C4-2B (cell line): ENCODE measurements around the gene PRKCE.

Experiments used
- H3K27ac ChIP-seq: fragments of 450-650 bp; 2 replicates; pipeline ENCODE4 v1.5.1; 2017
- ZFX ChIP-seq: fragments of 450-650 bp; IDR thresholded peaks from 2 replicates; pipeline ENCODE4 v1.6.1; 2017
- TF ChIP-seq, protein P1 (sequence below): fragments of 450-650 bp; conservative IDR thresholded peaks from 2 replicates; pipeline ENCODE4 v1.5.1; 2017; ENCODE audit warnings: mild to moderate bottlenecking

The PRKCE gene

DNA sequence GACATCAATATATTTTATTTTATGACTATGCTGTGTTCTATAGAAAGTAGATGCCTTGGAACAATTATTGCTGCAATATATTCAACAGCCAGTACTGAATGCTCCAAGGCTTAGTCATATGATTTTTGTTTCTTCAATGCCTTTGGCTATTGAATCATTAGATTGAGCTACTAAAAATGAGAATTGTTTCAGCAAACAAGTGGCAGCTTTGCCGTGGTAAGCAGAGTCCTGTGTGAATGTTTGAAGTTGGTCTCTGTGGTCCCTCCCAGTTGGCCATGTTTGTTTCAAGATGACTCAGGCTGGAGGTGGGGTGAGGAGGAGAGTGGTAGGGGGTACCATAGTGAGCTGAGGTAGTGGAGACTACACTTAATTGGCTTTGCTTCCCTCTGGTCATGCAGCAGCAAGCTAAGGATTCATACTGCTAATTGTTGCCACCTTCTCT is 447.2 kb downstream of the PRKCE start:
- H3K27ac ChIP-seq: no peak overlapping the region
- TF ChIP-seq, protein P1, sequence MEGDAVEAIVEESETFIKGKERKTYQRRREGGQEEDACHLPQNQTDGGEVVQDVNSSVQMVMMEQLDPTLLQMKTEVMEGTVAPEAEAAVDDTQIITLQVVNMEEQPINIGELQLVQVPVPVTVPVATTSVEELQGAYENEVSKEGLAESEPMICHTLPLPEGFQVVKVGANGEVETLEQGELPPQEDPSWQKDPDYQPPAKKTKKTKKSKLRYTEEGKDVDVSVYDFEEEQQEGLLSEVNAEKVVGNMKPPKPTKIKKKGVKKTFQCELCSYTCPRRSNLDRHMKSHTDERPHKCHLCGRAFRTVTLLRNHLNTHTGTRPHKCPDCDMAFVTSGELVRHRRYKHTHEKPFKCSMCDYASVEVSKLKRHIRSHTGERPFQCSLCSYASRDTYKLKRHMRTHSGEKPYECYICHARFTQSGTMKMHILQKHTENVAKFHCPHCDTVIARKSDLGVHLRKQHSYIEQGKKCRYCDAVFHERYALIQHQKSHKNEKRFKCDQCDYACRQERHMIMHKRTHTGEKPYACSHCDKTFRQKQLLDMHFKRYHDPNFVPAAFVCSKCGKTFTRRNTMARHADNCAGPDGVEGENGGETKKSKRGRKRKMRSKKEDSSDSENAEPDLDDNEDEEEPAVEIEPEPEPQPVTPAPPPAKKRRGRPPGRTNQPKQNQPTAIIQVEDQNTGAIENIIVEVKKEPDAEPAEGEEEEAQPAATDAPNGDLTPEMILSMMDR: no peak
- no peak for TF ChIP-seq ZFX

DNA sequence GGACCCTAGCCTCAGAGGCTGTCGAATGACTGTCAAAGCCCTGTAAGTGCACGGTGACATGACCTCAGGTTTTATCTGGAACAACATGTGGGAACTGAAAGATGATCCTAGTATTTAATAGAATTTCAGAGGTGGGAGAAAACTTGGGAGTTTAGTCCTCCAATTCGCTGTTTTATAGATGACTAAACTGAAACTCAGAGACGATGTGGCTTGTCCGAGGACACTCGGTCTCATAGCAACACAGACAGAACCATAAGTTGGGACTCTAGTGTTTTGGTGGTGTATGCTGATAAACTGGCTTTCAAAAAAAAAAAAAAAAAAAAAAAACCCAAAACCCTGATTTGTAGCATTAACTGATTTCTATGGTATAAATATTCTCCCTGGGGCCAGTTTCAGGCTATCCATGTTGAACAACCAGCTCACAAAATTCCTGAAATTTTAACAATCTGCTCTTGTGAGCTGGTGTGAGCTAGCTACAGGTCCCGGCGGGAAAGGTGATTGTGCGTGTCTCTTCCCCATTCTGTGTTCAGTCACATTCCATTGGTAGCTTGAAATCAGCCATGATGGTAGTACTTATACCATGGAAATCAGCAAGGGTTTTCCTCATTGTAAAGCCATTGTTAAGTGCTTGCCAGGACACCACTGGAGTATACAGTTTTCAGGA is 450.2 kb downstream of the PRKCE start:
- TF ChIP-seq ZFX: no peak
- TF ChIP-seq, protein P1: no peak
- H3K27ac ChIP-seq: no peak overlapping the region

GRCh38 chr2:46106690-46107089 is 455.2 kb downstream of the PRKCE start:
- TF ChIP-seq ZFX: no peak
- TF ChIP-seq, protein P1: no peak
- H3K27ac ChIP-seq: no peak overlapping the region

GRCh38 chr2:46114996-46115395 is 463.5 kb downstream of the PRKCE start:
- no peak overlapping the region for H3K27ac ChIP-seq
- TF ChIP-seq, protein P1: no peak
- TF ChIP-seq ZFX: no peak

DNA sequence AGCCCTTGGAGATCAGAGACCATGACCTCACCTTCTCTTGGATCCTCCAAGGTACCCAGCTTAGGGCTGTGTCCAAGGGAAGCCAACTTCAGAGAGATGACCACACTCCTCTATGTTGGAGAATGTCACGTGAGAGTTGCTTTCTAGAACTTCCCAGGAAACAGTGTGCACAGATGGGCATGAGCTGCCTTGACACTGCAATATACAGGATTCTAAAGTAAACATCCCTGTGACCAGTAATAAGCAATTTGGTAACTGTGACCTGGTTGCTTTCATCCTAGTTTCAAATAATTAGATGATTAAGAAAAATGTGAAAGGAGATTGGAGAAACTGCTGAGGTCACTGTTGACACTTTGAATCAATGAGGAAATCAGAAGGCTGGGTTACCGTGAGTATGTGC is 464.7 kb downstream of the PRKCE start:
- no peak overlapping the region for H3K27ac ChIP-seq
- TF ChIP-seq ZFX: no peak

- no peak for TF ChIP-seq ZFX
- TF ChIP-seq, protein P1: no peak
- no peak overlapping the region for H3K27ac ChIP-seq
Measured at GRCh38 chr2:46116553-46116991, 465.1 kb downstream of the PRKCE start.

DNA sequence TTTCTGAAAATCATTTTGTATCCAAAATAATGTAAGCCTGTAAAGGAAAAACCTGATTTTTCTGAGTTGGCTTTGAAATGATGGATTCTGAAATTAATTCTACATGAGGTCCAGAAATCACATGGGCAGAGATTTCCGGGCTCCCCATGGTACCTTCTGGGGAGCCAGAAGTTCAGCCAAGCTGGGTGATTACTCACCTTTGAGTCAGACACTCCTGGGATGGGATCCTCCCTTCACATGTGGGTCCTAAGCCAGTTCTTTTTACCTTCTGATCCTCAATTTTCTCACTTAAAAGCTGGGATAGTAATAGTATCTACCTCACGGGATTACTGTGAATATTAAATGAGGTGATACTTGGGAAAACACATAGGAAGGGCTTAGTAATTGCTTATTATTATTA is 465.9 kb downstream of the PRKCE start:
- TF ChIP-seq ZFX: no peak
- TF ChIP-seq, protein P1: no peak
- H3K27ac ChIP-seq: no peak overlapping the region

- no peak overlapping the region for H3K27ac ChIP-seq
- TF ChIP-seq, protein P1: no peak
- no peak for TF ChIP-seq ZFX
Measured at GRCh38 chr2:46117994-46118393, 466.5 kb downstream of the PRKCE start.
